Measurements from ENCODE around the gene GRXCR1. TPM values are rescaled to one million over a fixed set of nuclear protein-coding genes. Genes with fewer than 3 reads are reported as not detected.

Gene GRXCR1
- total and polyA plus RNA-seq, 3 donors from 2014 or later: 0.39 to 0.57 TPM; not detected in 1

GRCh38 chr4:42906891-42907759 lies 14.6 kb downstream of the GRXCR1 start:
- no peak for DNase-seq
- H3K4me3 ChIP-seq: no peak overlapping the region
- no peaks in the 10 kb centered on the region for H3K9me3 ChIP-seq
- no peaks in the 10 kb centered on the region for H3K4me1 ChIP-seq
- H3K27ac ChIP-seq: no peak overlapping the region
- 62 to 64% methylated on average over 6 of the region's 6 CpGs for WGBS, 2 donors
- no peaks in the 10 kb centered on the region for H3K27me3 ChIP-seq
- H3K36me3 ChIP-seq (ENCODE audit: low read depth, missing control alignments): no peaks in the 10 kb centered on the region
- intact Hi-C loops (cut with DNase I; ENCODE audit: low total_unique reads): no loop called here
- TF ChIP-seq POLR2A (IDR thresholded peaks at IDR 0.05) (no peak), CTCF (IDR thresholded peaks at IDR 0.05) (no peak)

- no peak for DNase-seq
- Histone ChIP-seq H3K4me3 (no peak overlapping the region), H3K36me3 (ENCODE audit: low read depth, missing control alignments) (no peaks in the 10 kb centered on the region), H3K27me3 (no peaks in the 10 kb centered on the region), H3K4me1 (no peaks in the 10 kb centered on the region), H3K27ac (no peak overlapping the region), H3K9me3 (no peaks in the 10 kb centered on the region)
- TF ChIP-seq POLR2A (IDR thresholded peaks at IDR 0.05): no peak
- TF ChIP-seq CTCF (IDR thresholded peaks at IDR 0.05): no peak
- 76 to 83% methylated on average over 5 of the region's 5 CpGs for WGBS, 2 donors
- intact Hi-C loops (cut with DNase I; ENCODE audit: low total_unique reads): no loop called here
These were observed 17.9 kb downstream of the GRXCR1 start for GRCh38 chr4:42910459-42910858.

GRCh38 chr4:42914937-42915336 lies 22.4 kb downstream of the GRXCR1 start:
- 90 to 93% methylated on average over 4 of the region's 4 CpGs for WGBS, 2 donors
- no peak for DNase-seq
- no peaks in the 10 kb centered on the region for H3K9me3 ChIP-seq
- no peak overlapping the region for H3K27ac ChIP-seq
- H3K4me1 ChIP-seq: no peaks in the 10 kb centered on the region
- intact Hi-C loops (cut with DNase I; ENCODE audit: low total_unique reads): no loop called here
- H3K36me3 ChIP-seq (ENCODE audit: low read depth, missing control alignments): no peaks in the 10 kb centered on the region
- no peak overlapping the region for H3K4me3 ChIP-seq
- TF ChIP-seq CTCF (IDR thresholded peaks at IDR 0.05) (no peak), POLR2A (IDR thresholded peaks at IDR 0.05) (no peak)
- H3K27me3 ChIP-seq: no peaks in the 10 kb centered on the region

- DNase-seq: no peak
- no peaks in the 10 kb centered on the region for H3K36me3 ChIP-seq (ENCODE audit: low read depth, missing control alignments)
- H3K9me3 ChIP-seq: no peaks in the 10 kb centered on the region
- H3K4me1 ChIP-seq: no peaks in the 10 kb centered on the region
- TF ChIP-seq CTCF (IDR thresholded peaks at IDR 0.05) (no peak), POLR2A (IDR thresholded peaks at IDR 0.05) (no peak)
- intact Hi-C loops (cut with DNase I; ENCODE audit: low total_unique reads): no loop called here
- H3K27me3 ChIP-seq: no peaks in the 10 kb centered on the region
- H3K27ac ChIP-seq: no peak overlapping the region
- no peak overlapping the region for H3K4me3 ChIP-seq
- WGBS, 2 donors: 58% methylated on average over 1 of the region's 1 CpG
These were observed 23.0 kb downstream of the GRXCR1 start for GRCh38 chr4:42915484-42915883.

GRCh38 chr4:42917296-42917695 lies 24.8 kb downstream of the GRXCR1 start:
- DNase-seq: no peak
- H3K9me3 ChIP-seq: no peaks in the 10 kb centered on the region
- no peaks in the 10 kb centered on the region for H3K36me3 ChIP-seq (ENCODE audit: low read depth, missing control alignments)
- TF ChIP-seq POLR2A (IDR thresholded peaks at IDR 0.05): no peak
- TF ChIP-seq CTCF (IDR thresholded peaks at IDR 0.05): no peak
- no peak overlapping the region for H3K27ac ChIP-seq
- H3K4me1 ChIP-seq: no peaks in the 10 kb centered on the region
- 83 to 88% methylated on average over 2 of the region's 2 CpGs for WGBS, 2 donors
- H3K27me3 ChIP-seq: no peaks in the 10 kb centered on the region
- no peak overlapping the region for H3K4me3 ChIP-seq
- intact Hi-C loops (cut with DNase I; ENCODE audit: low total_unique reads): no loop called here
